ENCODE data around the gene PRMT7.
A peak's percentile ranks its signal among the peaks of the same experiment; 100 is the strongest.

The PRMT7 gene

GRCh38 chr16:68313116-68313515, 2.3 kb downstream of the PRMT7 start:
- no peak for DNase-seq

- DNase-seq, result no peak
These were observed 8.5 kb downstream of the PRMT7 start for GRCh38 chr16:68319185-68319908.

GRCh38 chr16:68324336-68324735, 13.5 kb downstream of the PRMT7 start:
- DNase-seq, result no peak

GRCh38 chr16:68324780-68325357, 14.1 kb downstream of the PRMT7 start:
- DNase-seq, result no peak

DNA sequence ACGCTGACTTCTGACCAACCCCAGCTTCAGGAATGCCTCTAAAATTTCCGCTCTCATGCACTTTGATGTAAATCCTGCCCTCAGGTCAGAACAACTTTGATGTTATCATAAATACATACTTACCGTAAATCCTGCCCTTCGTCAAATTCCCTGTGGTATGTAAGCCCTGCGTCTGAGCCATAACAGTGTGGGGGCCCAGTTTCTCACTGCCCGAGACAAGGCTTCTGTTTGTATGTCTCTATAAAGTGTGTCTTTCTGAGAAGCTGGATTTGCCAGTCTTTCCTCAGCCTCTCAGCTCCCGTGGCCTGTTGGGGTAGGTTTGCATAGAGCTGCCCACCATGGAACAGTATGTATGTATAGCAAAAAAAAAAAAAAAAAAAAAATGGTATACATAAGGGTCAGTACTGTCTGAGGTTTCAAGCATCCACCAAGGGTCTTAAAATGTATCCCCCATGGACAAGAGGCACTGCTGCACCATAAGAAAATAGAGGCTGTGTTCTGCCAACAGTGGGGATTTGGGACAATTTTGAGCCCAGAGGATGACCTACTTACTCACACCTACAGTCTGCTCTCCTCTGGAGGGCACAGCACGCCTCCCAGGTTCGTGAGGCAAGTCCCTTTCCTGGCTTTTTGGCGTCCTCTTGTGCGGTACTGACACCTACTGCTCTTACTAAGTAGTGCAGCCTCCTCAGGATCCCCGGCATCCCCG, 17.5 kb downstream of the PRMT7 start:
- peak; percentile 21 for DNase-seq

DNA sequence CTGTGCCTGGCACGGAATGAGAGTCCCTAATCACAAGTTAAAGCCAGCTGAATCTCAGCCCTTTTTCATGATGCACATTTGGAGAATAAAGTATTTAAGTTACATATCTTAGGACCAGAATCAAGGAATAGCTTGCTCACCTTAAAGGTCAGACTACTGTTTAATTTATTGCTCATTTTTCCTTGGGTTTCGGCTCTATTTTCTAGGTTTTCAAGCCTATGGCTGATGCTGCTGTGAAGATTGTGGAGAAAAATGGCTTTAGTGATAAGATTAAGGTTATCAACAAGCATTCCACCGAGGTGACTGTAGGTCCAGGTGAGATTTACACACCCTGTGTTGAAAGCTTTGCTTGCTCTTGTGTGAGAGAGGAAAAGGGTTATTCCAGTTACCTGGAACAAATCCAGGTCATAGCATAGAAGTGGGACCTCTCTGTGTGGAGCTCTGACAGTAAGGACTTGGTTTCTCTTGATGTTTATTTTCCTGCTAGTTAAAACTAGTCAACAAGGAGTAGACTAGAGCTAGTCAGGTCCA, 18.1 kb downstream of the PRMT7 start:
- DNase-seq, result no peak

DNA sequence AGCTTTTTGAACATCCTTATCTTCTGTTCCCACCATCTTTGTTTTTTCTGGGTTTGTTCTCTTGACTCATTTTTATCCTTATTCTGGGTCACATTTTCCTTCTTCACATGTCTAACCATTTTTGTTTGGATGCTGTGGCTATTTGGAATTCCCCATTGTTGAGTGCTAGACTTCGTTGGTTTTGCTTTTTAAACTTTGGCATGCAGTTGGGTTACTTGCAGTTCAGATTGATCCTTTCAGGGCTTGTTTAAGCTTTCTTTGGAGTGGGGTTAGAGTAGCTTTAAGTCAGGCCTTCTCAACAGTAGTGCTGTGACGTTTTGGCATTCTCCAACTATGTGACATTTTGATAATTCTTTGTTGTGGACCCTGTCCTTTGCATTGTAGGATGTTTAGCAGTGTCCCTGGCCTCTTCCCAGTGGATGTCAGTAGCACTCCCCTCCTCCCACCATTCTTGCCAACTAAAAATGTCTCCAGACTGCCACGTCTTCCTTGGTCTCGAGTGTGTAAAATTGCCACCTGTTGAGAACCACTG, 21.1 kb downstream of the PRMT7 start:
- DNase-seq, result no peak

- DNase-seq, result no peak
These were observed 21.7 kb downstream of the PRMT7 start for GRCh38 chr16:68332411-68333121.

DNA sequence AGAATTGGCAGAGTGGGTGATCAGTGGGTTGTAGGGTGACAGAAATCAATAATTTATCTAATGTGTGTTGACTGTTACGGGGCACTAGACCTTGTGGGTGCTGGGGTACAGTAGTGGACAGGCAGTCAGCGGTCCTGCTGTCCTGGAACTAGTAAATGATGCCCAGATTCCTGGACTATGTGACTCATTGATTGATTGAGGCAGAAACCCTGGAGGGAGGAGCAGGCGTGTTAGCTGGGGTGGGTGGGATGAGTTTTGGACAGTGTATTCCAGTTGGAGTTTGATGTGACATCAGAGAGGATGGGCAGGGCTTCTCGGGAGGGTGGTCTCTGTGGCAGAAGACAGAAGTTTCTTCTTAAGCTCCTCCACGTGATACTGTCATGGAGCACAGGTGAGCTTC, 24.4 kb downstream of the PRMT7 start:
- no peak for DNase-seq

DNA sequence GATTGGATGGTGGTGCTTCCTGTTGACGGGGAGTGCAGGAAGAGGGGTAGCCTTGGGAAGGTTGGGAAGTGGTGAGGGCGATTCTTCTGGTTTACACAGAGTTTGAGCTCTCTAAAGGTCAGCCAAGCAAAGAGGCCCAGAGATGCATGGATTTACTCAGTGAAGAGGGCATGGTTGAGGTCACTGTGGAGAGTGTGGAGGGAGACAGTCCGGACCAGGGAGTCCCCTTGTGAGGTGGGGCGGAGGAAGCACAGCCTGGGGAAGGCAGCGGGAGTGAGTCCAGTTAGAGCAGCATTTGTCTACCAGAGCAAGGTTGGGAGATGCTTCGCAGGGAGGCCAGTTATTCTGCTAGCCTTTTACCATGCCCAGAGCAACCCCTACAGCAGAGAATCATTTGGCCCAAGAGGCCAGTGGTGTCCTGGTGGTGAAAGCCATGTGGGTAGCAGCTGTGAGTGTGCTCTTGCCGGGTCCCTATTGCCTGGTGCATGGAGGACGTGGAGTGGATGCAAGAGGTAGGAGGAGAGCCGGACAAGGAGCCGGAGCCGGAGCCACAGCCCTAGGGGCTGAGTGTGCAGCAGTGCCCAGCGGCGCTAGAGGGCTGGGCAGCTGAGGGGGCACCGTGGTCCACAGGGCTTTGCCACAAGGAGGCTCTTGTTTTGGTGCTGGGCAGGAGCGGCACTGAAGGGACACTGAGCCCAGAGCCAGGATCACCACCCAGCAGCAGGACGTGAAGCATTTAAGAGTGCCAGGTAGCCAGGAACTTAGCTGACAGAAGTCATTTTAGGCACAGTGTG, 27.7 kb downstream of the PRMT7 start:
- no peak for DNase-seq

DNA sequence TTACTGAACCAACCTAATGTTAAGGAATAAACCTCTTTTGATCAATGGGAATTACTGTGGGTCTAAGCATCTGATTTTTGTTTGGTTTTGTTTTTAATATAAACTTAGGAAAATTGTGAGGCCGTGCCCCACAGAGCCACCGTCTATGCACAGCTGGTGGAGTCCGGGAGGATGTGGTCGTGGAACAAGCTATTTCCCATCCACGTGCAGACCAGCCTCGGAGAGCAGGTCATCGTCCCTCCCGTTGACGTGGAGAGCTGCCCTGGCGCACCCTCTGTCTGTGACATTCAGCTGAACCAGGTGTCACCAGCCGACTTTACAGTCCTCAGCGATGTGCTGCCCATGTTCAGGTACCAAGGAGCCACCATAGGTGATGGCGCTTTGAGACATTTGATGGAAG, 28.4 kb downstream of the PRMT7 start:
- DNase-seq, result no peak

DNA sequence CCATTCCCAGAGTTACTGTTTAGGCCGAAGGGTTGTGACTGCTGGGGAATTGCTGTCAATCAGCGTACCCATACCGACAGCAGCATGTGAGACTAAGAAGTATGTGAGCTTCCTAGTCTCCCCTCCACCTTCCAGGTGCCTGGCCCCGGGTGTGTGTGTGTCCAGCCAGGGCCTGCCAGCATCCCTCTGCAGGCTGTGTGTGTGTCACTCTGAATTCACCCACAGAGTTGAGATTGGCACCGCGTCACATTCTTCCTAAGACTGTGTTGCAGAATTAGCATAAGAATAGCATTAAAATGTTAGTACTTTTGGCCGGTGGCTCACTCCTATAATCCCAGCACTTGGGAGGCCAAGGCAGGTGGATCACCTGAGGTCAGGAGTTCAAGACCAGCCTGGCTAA, 31.8 kb downstream of the PRMT7 start:
- no peak for DNase-seq

GRCh38 chr16:68343137-68343536, 32.3 kb downstream of the PRMT7 start:
- no peak for DNase-seq

GRCh38 chr16:68344252-68344651, 33.4 kb downstream of the PRMT7 start:
- no peak for DNase-seq

- DNase-seq, result no peak
These were observed 34.6 kb downstream of the PRMT7 start for GRCh38 chr16:68345351-68345810.

DNA sequence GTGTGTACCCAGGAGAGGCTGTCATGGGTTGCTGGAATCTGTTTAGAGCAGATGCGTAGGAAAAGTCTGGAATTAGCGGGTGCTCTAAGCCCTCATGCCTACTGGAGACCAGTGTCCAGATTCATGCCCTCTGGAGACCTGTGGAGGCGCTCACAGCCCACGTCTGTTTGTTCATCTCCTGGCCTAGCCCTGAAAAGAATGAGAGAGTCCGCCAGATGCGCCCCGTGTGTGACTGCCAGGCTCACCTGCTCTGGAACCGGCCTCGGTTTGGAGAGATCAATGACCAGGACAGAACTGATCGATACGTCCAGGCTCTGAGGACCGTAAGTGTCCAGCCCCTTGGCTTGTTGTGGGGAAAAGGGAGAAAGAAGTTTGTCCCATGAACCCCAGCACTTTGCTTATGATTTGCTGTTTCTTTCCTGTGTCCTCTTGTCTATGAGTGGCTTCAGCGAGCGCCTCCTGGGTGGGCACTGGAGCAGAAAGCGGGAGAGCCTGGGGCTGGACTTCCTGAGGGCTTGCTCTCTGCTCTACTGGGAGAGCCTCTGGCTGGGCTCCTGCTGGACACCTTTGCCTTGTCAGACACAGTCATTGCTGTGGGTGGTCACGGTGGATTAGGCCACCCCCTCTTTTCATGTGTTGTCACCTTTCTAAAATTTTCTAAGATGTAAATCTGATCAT, 35.3 kb downstream of the PRMT7 start:
- DNase-seq, result no peak

DNA sequence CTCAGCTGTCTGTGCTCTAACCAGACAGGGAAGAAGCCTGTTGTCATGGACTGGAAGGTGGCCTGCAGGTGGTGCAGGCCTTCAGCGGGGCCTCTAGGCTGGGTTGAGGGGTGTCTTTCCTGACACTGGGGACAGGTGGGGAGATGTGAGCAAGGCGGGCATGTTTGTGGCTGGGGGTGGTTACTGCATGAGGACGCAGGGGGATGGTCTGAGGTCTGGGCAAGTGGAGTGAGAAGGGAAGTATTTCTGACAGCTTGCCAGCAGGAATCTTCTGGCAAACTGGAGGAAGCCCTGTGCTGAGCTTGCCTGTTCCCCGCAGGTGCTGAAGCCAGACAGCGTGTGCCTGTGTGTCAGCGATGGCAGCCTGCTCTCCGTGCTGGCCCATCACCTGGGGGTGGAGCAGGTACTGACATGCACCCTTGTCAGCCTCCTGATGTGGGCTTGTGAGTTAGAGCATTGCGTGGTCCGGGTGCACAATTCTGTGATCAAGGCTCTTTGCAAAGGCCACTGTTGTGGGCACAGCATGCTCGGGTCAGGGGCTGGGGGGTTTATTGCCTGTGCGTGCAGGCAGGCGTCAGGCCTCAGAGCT, 36.2 kb downstream of the PRMT7 start:
- no peak for DNase-seq

DNA sequence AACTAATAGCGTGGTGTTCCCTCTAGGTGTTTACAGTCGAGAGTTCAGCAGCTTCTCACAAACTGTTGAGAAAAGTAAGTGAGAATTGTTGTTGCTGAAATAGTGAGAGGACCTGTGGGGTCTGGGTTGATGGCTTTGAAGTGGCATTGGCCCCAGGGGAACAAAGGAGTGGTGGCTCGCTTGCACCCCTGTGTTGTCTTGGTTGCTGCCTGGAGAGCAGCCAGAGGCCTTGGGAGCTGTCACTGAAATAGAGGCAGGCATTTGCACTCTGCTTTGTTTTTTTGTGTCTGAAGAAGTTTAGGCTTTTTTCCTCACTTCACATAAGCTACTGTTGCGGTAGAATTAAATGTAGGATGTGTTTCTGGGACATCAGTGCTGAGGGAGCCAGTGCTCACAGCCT, 36.8 kb downstream of the PRMT7 start:
- no peak for DNase-seq

DNA sequence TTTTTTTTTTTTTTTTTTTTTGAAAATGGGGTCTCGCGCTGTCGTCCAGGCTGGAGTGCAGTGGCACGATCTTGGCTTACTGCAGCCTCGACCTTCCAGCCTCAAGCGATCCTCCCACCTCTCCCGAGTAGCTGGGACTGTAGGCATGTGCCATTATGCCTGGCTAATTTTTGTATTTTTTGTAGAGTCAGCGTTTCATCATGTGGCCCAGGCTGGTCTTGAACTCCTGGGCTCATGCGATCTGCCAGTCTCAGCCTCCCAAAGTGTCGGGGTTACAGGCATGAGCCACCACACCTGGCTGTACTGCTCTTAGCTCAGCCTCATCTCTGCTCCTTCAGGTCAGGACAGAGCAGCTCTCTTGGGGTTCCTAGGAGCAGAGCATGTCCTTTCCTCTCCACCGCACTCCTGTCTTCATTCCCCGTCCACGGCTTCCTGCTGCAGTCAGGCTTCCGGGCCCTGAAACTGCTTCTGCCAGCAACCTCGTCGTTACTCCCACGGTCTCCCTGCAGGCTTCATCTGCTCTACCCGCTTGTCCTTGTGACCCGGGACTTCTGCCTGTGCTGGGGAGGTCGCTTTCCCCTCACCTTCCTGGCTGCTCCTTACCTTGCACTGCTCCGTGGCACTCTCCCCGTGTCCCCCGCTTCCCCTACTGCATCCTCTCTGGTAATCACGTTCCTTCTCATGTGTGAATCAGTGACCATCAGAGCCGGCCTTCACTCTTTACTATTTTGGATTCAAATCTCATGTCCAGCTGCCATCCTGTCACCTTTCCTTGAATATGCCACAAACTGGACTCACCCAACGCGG, 38.0 kb downstream of the PRMT7 start:
- no peak for DNase-seq

DNA sequence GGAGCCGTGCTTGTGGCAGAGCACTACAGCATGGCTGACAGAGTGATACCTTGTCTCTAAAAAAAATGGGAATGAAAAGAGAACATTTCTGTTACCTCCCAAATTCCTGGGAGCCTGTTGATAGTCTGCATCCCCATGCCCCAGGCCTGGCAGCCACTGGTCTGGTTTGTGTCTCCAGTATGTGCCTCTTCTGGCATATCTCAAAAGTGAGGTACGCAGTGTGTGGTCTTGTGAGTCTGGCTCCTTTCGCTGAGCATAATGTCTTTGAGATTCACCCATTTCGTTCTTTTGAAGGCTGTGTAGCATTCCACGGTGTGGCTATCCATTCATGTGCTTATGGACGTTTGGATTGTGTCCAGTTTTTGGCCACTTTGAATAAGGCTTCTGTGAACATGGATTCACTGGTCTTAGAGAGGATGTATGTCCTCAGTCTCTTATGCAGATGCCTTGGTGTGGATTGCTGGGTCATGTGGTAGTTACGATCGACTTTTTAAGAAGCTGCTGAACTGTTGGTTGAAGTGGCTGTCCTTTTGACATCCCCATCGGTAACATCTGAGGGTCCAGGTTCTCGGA, 39.1 kb downstream of the PRMT7 start:
- no peak for DNase-seq
